ENCODE results near the gene PSAPL1.

DNA sequence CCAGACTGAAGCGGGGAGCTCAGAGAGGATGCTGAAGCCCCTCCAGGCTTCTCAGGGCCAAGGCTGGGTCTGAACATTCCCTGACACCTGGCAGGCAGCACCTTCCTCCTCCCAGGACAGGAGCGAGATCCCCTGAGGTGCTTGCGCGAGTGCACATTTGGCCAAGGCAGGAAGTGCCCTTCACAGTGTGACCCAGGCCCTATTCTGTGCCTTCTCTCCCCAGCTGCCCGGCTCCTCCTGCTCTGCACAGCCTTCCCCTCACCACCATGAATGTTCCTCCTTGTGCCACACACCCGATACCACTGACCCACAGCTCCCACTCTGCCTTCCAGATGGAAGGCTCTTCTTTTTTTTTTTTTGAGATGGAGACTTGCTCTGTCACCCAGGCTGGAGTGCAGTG, 17.1 kb upstream of the PSAPL1 start:
- TF ChIP-seq, protein P1, sequence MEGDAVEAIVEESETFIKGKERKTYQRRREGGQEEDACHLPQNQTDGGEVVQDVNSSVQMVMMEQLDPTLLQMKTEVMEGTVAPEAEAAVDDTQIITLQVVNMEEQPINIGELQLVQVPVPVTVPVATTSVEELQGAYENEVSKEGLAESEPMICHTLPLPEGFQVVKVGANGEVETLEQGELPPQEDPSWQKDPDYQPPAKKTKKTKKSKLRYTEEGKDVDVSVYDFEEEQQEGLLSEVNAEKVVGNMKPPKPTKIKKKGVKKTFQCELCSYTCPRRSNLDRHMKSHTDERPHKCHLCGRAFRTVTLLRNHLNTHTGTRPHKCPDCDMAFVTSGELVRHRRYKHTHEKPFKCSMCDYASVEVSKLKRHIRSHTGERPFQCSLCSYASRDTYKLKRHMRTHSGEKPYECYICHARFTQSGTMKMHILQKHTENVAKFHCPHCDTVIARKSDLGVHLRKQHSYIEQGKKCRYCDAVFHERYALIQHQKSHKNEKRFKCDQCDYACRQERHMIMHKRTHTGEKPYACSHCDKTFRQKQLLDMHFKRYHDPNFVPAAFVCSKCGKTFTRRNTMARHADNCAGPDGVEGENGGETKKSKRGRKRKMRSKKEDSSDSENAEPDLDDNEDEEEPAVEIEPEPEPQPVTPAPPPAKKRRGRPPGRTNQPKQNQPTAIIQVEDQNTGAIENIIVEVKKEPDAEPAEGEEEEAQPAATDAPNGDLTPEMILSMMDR (IDR thresholded peaks at IDR 0.05) = no peak
- TF ChIP-seq ZFX (IDR thresholded peaks at IDR 0.05; ENCODE audit: borderline replicate concordance) = no peak

All from 22Rv1 (cell line).